WI38 (cell line): ENCODE data around the gene GNAL.
"Not testable (repeated sequence)": the region's sequence is repeated elsewhere in the genome, so short reads cannot be mapped to it uniquely, and the experiment has no call there.

ENCODE experiments used
- H3K4me3 ChIP-seq: 2 replicates; pipeline ENCODE4 v1.5.1; 2011; ENCODE audit warnings: low read depth, mild to moderate bottlenecking, control low read depth, low read length
- TF ChIP-seq, protein P1 (sequence below): IDR thresholded peaks from 2 replicates; pipeline ENCODE4 v1.5.1; 2012; ENCODE audit warnings: low read depth, mild to moderate bottlenecking, control low read depth, low read length

GNAL gene

GRCh38 chr18:11688972-11689668 lies at the start of gene GNAL:
Gene GNAL (plus strand): TSS chr18:11689264. CDS start chr18:11689564, 300 bp downstream.
- TF ChIP-seq, protein P1, sequence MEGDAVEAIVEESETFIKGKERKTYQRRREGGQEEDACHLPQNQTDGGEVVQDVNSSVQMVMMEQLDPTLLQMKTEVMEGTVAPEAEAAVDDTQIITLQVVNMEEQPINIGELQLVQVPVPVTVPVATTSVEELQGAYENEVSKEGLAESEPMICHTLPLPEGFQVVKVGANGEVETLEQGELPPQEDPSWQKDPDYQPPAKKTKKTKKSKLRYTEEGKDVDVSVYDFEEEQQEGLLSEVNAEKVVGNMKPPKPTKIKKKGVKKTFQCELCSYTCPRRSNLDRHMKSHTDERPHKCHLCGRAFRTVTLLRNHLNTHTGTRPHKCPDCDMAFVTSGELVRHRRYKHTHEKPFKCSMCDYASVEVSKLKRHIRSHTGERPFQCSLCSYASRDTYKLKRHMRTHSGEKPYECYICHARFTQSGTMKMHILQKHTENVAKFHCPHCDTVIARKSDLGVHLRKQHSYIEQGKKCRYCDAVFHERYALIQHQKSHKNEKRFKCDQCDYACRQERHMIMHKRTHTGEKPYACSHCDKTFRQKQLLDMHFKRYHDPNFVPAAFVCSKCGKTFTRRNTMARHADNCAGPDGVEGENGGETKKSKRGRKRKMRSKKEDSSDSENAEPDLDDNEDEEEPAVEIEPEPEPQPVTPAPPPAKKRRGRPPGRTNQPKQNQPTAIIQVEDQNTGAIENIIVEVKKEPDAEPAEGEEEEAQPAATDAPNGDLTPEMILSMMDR, result no peak
- peak within 1 kb of the TSS; percentile 56 for H3K4me3 ChIP-seq

GRCh38 chr18:11647310-11647709 lies 41.8 kb upstream of the GNAL start:
- not testable (repeated sequence) for H3K4me3 ChIP-seq

GRCh38 chr18:11647804-11648203 lies 41.3 kb upstream of the GNAL start:
- not testable (repeated sequence) for H3K4me3 ChIP-seq

GRCh38 chr18:11649839-11650238 lies 39.2 kb upstream of the GNAL start:
- no peak overlapping the region for H3K4me3 ChIP-seq
- TF ChIP-seq, protein P1, result no peak

- TF ChIP-seq, protein P1, result no peak
- no peak overlapping the region for H3K4me3 ChIP-seq
These were observed 37.2 kb upstream of the GNAL start for GRCh38 chr18:11651899-11652298.

DNA sequence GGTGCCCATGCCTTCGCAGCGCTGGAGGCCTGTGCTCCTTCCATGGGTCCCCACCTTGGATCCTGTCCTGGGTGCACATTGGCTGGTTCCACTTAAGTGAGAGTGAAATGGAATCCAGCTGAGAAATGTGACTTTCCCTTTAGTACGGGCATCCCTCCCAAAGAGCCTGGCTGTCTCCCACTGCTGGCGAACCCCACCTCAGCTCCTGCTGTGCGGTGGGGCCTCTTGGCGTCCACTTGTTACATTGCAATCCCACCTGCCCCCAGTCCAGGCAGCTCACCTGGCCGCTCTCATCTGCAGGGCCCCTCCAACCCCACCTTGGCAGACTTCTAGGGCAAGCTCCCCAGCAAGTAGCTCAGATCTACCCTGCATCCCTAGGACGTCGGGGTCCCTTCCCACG lies 35.5 kb upstream of the GNAL start:
- no peak overlapping the region for H3K4me3 ChIP-seq
- TF ChIP-seq, protein P1, result no peak

GRCh38 chr18:11654736-11655605 lies 34.1 kb upstream of the GNAL start:
- TF ChIP-seq, protein P1, result peak; percentile 77
- H3K4me3 ChIP-seq, result no peak overlapping the region

- TF ChIP-seq, protein P1, result no peak
- no peak overlapping the region for H3K4me3 ChIP-seq
These were observed 33.5 kb upstream of the GNAL start for GRCh38 chr18:11655606-11655932.
